ELR (cell line): Measurements from ENCODE around the gene TICRR.

Experiments
- DNase-seq: peaks from one replicate; pipeline ENCODE4 v3.0.0-alpha.2; 2015; ENCODE audit warnings: low read depth

Gene TICRR

DNA sequence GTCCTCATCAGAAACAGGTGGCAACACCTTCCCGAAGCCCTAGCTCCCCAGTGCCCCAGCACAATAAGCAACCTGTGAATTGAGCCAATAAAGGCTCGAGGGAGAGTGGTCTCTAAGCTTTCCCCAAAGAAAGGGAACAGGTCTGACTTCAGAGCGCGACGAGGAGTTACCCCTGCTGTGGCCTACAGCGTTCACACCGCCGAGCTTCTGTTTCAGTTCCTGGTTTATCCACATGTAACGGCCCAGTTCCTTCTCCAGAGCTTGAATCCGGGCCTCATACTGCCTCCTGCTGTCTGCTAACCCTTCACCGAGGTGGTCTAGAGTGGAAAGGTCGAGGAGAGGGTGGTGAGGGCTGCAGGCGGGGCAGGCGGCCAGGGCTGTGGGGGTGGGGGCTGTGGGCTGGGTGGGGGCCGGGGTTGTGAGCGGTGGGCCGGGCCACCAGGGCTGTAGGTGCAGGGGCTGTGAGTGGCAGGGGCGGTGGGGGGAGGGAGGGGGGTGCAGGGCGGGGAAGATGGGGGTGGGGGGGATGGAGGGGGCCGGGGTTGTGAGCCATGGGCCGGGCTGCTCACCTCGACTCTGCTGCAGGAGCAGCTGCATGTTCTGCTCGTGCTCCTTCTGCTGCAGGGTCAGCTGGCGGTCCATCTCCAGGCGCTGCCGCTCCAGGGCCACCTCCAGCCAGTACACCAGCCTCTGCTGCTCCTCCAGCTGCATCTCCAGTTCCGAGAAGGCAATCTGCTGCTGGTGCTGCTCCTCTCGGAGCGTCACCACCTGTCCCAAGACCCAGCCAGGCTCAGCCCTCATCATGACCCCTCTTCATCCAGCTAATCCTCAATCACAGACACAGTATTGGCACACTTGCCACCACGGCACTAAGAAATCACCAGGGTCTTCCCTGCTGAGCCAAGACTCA, 53.8 kb downstream of the TICRR start:
- no peak for DNase-seq

DNA sequence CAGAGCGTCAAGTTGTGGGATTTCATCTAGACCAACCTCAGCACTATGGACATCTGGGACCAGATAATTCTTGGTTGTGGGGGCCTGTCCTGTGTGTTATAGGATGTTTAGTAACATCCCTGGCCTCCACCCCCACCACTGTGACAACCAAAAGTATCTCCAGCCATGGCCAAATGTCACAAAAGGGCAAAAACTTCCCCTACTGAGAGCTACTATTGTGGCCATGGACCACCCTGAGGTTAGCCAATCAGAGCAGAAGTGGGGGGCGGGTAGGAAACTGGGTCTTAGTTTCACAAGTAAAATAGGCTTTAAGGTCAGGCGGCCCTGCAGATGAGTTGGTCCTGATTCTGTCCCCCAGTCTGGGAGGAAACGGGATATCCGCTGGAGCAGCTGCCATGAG, 54.6 kb downstream of the TICRR start:
- no peak for DNase-seq

DNA sequence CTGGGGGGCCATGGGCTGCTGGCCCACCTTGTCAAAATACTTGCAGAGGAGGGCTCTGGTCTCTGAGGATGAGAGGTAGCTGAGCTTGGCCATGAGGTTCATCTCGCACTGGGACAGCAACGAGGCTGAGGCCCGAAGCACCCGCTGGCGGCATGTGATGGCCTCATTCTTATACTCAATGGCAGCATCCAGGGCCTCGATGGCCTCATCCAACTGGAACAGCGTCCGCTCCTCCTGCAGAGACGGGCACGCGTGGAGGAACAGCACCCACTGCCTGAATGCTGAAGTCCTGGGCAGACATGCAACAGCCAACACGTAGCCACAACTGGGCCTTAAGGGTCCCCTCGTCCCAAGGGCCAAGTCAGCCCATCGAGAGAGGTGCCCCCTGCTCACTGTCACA, 55.0 kb downstream of the TICRR start:
- DNase-seq: no peak

DNA sequence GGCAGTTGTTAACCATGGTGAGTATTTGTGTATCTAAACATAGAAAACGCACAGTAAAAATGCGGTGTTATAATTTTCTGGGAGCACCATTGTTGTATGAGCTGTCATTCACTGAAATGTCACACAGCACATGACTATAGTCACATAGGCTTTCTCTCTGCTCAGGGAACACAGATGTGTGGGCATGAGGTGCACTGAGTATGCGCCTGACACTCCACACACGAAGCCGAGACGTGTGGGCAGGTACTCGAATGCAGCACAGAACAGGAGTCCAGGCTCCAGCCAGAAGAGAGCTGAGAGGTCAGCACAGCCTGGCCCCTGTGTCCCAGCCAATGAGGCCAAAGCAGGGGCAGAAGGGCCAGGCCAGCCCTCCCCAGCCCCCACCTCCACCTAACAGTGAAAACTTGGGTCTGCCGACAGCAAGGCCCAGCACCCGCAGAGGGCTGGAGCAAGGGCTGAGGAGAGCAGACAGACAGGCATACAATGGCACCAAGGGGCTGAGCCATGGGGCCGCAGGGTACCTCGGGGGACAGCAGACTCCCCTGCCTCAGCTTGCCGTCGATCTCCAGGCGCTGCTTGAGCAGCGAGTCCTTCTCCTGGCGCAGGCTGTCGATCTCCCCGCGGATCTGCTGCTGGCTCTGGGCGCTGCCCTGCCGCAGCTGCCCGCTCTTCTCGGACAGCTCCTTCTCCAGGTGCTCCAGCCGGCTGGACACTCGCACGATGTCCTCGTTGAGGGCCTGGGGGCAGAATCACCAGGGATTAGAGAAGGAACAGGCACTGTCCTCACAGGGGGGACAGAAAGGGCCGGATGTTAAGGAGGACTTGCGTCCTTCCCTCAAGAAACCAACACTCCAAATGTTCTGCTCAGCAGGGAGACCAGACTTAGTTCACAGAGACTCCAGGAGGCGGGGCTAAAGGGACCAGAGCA, 56.0 kb downstream of the TICRR start:
- DNase-seq: no peak

DNA sequence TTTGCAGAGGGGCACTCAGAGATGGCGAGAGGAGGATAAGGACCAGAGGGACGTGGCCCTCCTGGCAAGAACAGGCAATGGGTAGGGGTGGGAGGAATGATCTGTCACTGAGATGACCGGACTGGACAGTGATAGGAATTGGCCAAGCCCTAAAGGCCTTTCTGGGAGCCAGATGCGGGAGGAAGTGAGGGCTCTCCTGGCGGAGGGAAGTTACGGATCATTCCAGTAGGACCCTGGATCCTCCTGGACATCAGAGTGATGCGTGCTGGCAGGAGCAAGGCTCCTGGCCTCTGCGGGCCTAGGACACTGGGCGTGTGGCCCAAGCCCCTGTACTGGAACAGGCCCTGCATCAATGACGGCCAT, 56.6 kb downstream of the TICRR start:
- no peak for DNase-seq

DNA sequence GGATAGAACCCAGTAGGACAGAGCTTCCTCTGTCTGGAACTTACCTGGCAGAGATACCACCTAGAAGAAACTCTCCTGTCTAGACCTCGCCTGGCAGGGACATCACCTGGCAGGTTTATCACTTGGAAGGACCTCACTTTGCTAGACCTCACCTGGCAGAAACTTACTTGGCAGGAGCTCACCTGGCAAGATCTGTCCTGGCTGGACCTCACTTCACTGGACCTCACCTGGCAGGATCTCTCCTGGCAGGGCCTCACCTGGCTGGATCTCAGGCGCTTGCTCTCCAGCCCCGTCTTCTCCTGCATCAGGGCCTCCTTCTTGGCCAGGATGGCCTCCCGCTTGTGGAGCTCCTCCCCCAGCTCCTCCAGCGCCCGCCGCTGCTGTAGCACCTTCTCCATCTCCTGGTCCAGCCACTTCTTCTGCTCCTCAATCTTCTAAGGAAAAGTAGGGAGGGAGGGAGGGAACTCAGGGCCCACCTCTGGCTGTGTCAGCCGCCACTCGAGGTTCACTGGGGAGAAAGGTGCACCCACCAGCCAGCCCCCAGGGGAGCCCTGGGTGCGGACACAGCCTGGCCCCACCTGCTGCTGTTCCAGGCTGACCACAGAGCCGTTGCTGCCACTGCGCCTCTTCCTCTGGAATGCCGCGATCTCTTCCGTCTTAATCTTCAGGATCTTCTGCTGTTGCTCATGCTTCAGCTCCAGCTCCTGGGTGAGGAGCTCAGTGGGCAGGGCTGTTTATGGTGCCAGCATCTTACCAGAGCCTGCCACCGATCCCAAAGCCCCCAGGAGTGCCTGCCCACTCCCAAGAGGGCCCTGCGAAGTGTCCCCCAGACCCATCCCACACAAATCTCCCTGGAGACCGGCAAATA, 57.5 kb downstream of the TICRR start:
- no peak for DNase-seq

DNA sequence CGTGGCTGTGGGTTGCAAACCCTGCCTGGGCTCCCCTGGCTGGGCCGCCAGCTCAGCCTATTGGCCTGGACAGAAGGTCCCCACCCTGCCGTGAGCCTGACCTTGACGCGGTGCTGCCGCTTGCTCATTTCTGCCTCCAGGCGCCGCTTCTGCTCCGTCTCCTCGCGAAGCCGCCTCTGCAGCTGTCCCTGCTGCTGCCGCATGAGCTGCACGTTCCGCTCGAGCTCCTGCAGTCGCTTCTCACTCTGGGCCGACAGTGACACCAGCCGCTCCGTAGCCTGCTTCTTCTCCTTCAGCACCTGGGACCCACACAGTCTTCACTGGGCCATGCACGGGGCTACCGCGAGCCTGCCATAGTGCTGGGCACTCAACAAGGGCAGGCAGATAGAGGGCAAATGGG, 58.3 kb downstream of the TICRR start:
- no peak for DNase-seq

DNA sequence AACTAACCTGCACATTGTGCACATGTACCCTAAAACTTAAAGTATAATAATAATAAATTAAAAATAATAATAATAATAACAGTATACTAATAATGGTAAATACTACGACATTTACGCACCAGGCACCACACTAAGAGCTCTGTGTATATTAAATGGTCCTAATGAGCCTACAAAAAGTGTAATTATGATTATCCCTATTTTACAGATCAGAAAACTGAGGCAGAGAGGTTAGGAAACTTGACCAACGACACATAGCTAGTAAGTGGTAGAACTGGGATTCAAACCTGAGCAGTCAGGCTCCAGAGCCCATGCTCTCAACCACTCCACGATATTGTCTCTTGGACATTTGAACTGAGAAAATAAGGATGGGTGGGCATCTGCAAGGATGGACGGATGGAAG, 65.0 kb downstream of the TICRR start:
- no peak for DNase-seq

DNA sequence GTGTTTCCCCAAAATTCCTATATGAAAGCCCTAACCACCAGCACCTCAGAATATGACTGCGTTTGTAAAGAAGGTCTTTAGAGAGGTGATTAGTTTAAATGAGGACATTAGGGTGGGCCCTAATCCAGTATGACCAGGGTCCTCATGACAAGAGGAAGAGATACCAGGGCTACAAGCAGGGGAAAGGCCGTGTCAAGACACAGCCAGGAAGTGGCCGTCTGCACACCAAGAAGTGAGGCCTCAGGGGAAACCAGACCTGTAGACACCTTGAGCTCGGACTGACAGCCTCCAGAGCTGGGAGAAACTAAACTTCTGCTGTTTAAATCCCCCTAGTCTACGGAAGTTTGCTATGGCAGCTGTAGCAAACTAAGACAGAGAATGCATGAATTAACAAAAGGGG, 65.8 kb downstream of the TICRR start:
- DNase-seq: no peak

DNA sequence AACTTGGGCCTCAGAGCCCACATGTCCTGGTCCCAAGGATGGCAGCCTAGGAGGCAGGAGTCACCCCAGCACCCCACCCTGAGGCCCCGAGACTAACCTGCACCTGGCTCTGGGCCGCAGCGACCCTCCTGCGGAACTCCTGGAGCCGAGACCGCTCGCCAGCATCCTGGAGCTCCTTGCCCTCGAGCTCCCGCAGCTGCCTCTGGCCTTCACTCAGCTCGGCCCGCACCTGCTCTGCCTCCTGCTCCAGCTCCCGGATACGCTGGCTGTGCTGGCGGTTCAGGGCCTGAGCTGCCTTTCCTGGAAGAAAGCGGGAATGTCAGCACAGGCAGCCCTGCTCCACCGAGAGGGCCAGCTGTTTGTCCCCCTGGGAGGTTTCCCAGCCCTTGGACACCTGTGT, 66.8 kb downstream of the TICRR start:
- DNase-seq: no peak

DNA sequence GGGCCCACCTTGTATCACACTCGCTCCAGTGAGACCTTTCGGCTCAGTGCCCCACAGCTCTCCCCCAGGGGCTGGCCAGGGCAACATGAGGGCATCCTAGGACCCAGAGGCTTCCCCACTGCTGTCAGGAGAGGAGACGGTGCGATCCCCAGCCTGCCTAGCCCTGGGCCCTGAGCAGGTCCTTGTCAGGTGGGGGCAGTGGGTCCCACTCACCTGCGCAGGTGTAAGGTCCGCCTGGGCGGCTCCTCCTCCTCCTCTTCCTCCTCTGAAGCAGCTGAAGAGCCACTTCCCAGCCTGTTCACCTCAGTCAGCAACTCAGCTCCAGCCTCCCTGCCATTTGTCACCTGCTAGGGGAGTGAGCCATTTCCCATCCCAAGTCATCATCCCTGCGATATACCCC, 70.4 kb downstream of the TICRR start:
- no peak for DNase-seq

DNA sequence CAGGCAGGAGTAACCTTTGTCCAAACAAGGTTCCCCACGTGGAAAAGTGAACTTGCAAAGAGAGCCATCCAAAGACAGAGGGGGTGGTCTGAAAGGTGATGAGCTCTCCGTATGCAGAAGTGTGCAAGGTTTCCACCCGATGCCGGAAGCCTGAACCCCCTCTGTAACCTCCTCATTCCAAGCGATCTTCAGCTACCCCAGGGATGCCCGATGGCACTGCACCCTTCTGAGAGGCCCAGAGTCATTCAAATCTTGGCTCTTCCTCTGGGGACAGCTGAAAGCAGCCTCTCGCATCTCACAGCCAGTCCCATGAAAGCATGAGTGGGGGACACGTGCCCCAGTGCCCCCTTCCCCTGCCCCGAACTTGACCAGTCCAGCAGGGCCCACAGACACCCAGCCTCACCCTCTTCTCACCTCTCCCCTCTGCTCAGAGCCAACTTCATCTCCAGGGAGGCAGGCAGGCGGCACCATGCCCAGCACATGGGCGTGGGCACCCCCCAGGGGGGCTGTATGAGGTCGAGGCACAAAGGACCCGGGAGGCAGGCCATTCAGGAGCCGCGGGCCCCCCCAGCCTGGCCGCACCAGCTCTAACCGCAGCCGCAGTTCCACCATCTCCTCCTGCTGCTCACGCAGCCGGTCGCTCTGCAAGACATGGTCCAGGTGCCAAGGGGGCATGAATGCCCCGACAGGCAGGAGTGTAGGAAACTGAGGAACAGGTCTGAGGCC, 71.3 kb downstream of the TICRR start:
- no peak for DNase-seq

DNA sequence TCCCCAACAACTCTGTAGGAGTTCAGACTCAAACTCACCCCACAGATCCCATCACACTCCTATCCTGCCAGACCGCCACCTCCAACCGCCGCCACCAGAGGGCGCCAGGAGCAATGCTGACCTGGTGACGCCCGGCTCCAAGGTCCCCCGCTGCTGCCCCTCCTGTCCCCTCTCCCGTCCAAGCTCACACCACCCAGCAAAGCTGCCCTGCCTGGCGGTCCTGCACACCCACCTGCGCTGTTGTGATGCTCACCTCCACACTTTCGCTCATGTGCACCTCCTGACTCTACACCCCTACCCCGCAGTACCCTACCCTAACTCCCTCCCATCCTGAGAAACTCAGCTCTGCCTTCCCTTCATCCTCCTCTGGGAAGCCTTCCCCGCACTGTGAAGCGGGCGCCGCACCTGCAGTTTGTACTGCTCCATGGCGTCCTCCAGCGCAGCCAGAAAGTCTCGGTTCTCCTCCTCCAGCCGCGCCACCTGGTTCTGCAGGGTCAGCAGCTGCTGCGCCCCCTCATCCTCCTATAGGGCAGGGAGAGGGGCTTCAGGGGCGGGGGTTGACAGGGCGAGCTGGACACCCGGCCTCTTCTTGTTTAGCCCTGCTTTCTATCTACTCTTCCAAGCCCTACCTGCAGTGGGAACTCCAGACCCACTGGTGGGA, 72.1 kb downstream of the TICRR start:
- peak; percentile 64 for DNase-seq

DNA sequence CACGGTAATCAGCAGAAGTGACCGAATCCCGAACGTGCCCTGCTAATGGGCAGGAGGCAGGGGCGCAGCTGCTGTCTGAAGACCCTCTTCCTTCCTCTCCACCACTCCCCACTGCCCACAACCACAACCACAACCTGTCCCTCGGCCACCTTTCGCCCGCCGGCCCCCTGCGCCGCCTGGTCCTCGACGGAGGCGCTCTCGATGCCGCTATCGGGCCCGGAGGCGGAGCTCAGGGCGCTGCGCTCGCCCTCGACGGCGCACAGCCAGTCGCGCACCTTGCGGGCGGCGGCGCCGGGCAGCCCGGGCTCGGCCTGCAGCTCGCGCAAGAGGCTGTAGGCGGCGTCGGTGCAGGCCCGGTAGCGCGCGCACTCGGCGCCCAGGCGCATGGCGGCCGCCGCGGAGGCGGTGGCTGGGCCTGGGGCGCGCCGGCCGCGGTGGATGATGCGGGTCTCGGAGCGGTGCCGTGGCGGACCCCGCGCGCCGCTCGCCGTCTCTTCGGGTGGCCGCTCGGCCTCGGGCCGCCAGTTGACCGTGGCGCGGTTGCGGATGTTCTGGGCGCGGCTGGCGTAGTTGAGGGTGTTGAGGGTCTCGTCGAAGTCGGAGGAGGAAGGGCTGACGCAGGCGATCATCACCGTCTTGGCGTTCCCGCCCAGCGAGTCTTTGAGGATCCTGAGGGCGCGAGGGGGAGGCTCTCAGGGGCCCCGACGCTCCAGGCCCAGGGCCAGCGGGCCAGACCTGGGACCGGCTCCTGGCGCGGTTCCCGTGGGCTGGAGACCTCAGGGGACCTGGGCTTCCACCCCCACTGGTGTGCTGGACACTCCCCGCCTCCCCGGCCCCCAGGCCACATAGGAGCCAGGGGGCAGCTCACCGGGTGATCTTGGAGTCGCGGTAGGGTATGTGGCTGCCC, 73.1 kb downstream of the TICRR start:
- no peak for DNase-seq

DNA sequence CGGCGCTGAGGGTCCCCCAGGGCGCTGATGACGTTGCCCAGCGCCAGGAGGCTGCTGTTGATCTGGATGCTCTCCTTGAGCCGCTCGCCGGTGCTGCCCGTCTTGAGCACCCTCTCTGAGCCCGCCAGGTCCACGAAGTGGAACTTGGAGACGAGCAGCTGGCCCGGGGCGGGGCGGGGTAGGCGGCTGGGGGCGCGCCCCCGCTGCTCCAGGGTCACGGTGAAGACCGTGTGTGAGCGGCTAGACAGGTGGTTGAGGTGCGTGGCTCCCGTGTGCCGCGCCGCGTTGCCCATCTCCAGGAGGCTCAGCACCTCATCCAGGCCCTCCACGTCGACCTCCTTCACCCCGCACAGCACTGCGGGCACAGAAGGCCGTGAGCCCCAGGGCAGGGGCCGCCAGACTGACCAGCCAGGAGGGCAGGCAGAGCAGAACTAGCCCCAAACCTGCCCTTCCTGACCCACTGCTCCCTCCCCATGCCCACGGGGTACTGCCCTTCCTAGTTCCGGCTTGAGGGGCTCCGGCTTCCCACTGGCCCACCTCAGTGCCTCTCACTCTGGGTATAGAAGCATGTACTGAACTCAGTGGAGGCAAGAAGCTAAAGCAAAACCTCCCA, 73.8 kb downstream of the TICRR start:
- no peak for DNase-seq

DNA sequence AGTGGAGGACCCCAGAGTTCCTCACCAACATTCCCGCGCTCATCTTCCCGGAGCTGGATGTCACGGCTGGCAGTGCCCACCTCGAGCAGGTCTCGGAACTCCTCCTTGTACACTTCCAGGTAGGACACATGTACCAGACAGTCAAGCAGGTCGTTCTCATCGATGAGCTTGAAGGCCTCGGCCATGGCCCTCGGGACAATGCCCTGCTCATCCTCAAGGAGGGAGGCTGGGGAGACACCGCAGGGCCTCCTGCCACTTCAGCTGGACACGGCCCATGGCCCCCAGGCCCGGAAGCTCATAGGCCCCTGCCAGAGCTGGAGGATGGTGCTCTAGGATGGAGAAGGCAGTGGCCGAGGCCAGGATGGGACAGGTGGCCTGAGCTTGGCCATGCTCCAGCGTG, 74.4 kb downstream of the TICRR start:
- no peak for DNase-seq

DNA sequence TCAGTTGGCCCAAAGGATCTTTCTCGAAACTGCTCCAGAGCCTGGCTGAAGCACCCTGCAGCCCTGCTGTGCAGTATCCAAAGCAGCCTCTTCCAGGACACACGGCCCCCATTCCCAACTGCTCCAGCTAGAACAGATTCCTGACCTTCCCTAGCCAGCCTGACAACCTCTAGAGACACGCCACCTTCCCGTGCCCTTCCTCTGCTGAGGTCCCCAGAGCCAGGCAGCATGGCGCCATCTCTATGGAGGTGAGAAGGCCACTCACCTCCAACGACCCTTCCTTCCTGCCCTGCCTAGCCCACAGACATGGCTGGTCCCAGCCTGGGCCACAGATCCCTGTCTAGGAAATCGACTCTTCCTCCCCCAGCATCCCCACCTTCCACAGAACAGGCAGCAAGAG, 76.9 kb downstream of the TICRR start:
- no peak for DNase-seq

DNA sequence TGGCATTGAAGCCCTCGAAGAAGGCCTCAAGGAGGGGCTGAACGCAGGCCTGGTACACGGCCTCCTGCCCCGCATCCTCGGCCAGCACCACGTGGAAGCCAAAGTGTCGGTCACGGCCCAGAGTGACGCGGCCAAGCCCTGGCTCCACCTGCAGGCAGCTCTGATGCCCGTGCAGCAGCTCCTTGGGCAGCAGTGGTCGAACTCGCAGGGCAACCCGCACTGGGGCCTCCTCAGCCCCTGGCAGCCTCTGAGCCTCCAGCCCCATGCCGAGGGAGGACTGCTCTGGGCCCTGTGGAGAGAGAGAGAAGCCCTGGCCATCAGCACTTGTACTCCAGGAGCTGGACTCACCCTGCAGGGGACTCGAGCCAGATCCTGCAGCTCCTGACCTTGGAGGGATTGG, 77.4 kb downstream of the TICRR start:
- DNase-seq: no peak

DNA sequence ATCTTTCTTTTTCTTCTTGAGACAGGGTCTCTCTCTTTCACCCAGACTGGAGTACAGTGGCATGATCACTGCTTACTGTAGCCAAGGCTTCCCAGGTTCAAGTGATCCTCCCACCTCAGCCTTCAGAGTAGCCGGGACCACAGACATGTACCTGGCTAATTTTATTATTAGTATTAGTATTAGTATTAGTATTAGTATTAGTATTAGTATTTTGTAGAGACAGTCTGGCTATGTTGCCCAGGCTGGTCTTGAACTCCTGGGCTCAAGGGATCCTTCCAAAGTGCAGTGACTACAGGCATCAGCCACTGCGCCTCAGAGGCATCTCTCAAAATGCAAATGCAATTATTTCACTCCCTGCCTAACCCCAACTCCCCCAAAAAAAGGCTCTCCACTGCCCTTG, 78.3 kb downstream of the TICRR start:
- no peak for DNase-seq
